ENCODE measurements around the gene TRIM31. TPM values are rescaled to one million over a fixed set of nuclear protein-coding genes. Genes with fewer than 3 reads are reported as not detected.

TRIM31 gene
- total RNA-seq, 1 experiment from 2014 or later = not detected

Other genes with a start within 250 kb of the TRIM31 start
- 1,534 and 1,583 TPM in 2 replicates for gene HLA-A, start 170.6 kb downstream of the TRIM31 start, total RNA-seq (2014; rRNA removed; shearing (Covaris generic))
- gene POLR1H, start 51.8 kb downstream of the TRIM31 start, total RNA-seq (2014; rRNA removed; shearing (Covaris generic)) = 22.5 and 29.7 TPM in 2 replicates
- 26.3 and 33.8 TPM in 2 replicates for gene PPP1R11, start 45.9 kb downstream of the TRIM31 start, total RNA-seq (2014; rRNA removed; shearing (Covaris generic))
- gene RNF39, start 37.3 kb downstream of the TRIM31 start, total RNA-seq (2014; rRNA removed; shearing (Covaris generic)) = not detected in 2 replicates
- not detected in 2 replicates for gene TRIM40, start 23.1 kb upstream of the TRIM31 start, total RNA-seq (2014; rRNA removed; shearing (Covaris generic))
- gene TRIM10, start 48.1 kb upstream of the TRIM31 start, total RNA-seq (2014; rRNA removed; shearing (Covaris generic)) = not detected in 2 replicates
- gene TRIM15, start 50.5 kb upstream of the TRIM31 start, total RNA-seq (2014; rRNA removed; shearing (Covaris generic)) = not detected in 2 replicates
- 27.2 and 56.4 TPM in 2 replicates for gene TRIM26, start 100.3 kb upstream of the TRIM31 start, total RNA-seq (2014; rRNA removed; shearing (Covaris generic))
- 9.0 and 14.7 TPM in 2 replicates for gene TRIM39, start 213.8 kb upstream of the TRIM31 start, total RNA-seq (2014; rRNA removed; shearing (Covaris generic))
- gene RPP21, start 232.1 kb upstream of the TRIM31 start, total RNA-seq (2014; rRNA removed; shearing (Covaris generic)) = 41.0 and 137 TPM in 2 replicates